ENCODE results near the gene BAHCC1.
"Not testable (repeated sequence)": the region's sequence is repeated elsewhere in the genome, so short reads cannot be mapped to it uniquely, and the experiment has no call there.

Gene BAHCC1

GRCh38 chr17:81354252-81354953, 40.9 kb upstream of the BAHCC1 start:
- Histone ChIP-seq H3K4me1 (ENCODE audit: insufficient read depth, low read length) (no peaks in the 10 kb centered on the region), H3K27ac (ENCODE audit: low read depth, low read length) (no peak overlapping the region), H3K4me3 (ENCODE audit: low read length) (no peak overlapping the region), H3K9ac (ENCODE audit: low read depth, low read length) (no peak overlapping the region), H3K36me3 (ENCODE audit: insufficient read depth, low read length) (no peaks in the 10 kb centered on the region), H3K9me3 (ENCODE audit: insufficient read depth, low read depth, low read length) (no peaks in the 10 kb centered on the region), H3K27me3 (ENCODE audit: insufficient read depth, low read length) (peaks cover 8% of the 10 kb centered on the region)
- WGBS: 83% methylated on average over 11 of the region's 14 CpGs

GRCh38 chr17:81354954-81355347, 40.3 kb upstream of the BAHCC1 start:
- Histone ChIP-seq H3K9me3 (ENCODE audit: insufficient read depth, low read depth, low read length) (no peaks in the 10 kb centered on the region), H3K4me3 (ENCODE audit: low read length) (no peak overlapping the region), H3K4me1 (ENCODE audit: insufficient read depth, low read length) (no peaks in the 10 kb centered on the region), H3K27ac (ENCODE audit: low read depth, low read length) (no peak overlapping the region), H3K27me3 (ENCODE audit: insufficient read depth, low read length) (peaks cover 3% of the 10 kb centered on the region; the same call in 1 of the 2 replicates), H3K9ac (ENCODE audit: low read depth, low read length) (no peak overlapping the region), H3K36me3 (ENCODE audit: insufficient read depth, low read length) (no peaks in the 10 kb centered on the region)
- 93% methylated on average over 9 of the region's 9 CpGs for WGBS

- H3K27ac ChIP-seq (ENCODE audit: low read depth, low read length): no peak overlapping the region
- no peak overlapping the region for H3K9ac ChIP-seq (ENCODE audit: low read depth, low read length)
- WGBS: 87% methylated on average over 8 of the region's 8 CpGs
Observed at GRCh38 chr17:81359218-81359617, 36.0 kb upstream of the BAHCC1 start.

DNA sequence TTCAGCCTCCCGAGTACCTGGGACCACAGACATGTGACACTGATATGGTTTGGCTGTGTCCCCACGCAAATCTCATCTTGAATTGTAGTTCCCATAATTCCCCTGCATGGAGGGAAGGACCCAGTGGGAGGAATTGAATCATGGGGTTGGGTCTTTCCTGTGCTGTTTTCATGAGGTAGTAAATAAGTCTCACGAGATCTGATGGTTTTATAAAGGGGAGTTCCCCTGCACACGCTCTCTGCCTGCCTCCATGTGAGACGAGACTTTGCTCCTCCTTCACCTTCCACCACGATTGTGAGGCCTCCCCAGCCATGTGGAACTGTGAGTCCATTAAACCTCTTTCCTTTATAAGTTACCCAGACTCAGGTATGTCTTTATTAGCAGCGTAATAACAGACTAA, 33.3 kb upstream of the BAHCC1 start:
- not testable (repeated sequence) for H3K27ac ChIP-seq (ENCODE audit: low read depth, low read length); H3K9ac ChIP-seq (ENCODE audit: low read depth, low read length); H3K4me1 ChIP-seq (ENCODE audit: insufficient read depth, low read length); H3K36me3 ChIP-seq (ENCODE audit: insufficient read depth, low read length); H3K4me3 ChIP-seq (ENCODE audit: low read length); H3K9me3 ChIP-seq (ENCODE audit: insufficient read depth, low read depth, low read length)
- 91% methylated on average over 7 of the region's 7 CpGs for WGBS
- H3K27me3 ChIP-seq (ENCODE audit: insufficient read depth, low read length): peaks cover 35% of the 10 kb centered on the region

More at GRCh38 chr17:81359218-81359617, 36.0 kb upstream of the BAHCC1 start:
- Histone ChIP-seq H3K27me3 (ENCODE audit: insufficient read depth, low read length) (peaks cover 10% of the 10 kb centered on the region), H3K9me3 (ENCODE audit: insufficient read depth, low read depth, low read length) (no peaks in the 10 kb centered on the region), H3K36me3 (ENCODE audit: insufficient read depth, low read length) (no peaks in the 10 kb centered on the region), H3K4me1 (ENCODE audit: insufficient read depth, low read length) (no peaks in the 10 kb centered on the region), H3K4me3 (ENCODE audit: low read length) (no peak overlapping the region)

DNA sequence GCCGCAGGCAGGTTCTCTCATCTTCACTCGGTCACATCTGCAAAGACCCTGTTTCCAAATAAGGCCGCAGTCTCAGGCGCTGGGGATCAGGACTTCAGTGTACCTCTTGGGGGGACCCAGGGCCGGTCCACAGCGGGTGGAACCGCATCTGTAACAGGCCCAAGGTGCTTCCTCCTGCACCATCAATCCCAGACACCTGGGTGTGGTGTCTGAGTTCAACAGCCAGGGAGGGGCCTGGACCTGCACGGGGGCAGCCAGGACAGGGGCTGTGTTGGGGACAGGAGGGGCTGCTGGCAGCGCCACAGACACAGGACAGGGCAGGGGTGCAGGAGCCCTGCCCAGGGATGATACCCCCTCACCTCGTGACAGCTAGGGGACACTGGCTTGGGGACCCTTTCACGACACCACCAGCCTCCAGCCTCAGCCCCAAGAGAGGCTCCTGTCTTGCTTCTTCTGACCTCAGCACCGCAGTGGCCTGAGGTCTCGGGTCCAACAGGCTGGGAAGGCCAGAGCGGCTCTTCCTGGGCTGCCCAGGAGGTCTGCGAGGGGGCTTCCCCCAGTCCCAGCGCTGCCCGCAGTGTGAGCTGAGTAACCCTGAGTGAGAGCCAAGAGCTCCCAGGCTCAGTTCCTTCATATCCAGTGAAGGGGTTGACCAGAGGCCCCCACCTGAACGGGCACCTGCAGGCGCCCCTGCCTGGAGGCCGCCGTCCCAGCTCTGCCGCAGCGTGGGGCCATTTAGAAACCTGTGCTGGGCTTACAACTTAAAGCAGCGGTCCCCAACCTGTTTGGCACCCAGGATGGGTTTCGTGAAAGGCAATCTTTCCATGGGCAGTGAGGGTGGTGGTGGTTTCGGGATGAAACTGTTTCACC, 30.7 kb upstream of the BAHCC1 start:
- H3K9ac ChIP-seq (ENCODE audit: low read depth, low read length): no peak overlapping the region
- peak overlapping the region; percentile 39 for H3K4me3 ChIP-seq (ENCODE audit: low read length)
- no peaks in the 10 kb centered on the region for H3K9me3 ChIP-seq (ENCODE audit: insufficient read depth, low read depth, low read length)
- no peaks in the 10 kb centered on the region for H3K36me3 ChIP-seq (ENCODE audit: insufficient read depth, low read length)
- H3K27me3 ChIP-seq (ENCODE audit: insufficient read depth, low read length): peaks cover 32% of the 10 kb centered on the region
- no peaks in the 10 kb centered on the region; the same call in 1 of the 2 replicates for H3K4me1 ChIP-seq (ENCODE audit: insufficient read depth, low read length)
- no peak overlapping the region for H3K27ac ChIP-seq (ENCODE audit: low read depth, low read length)
- WGBS: 71% methylated on average over 26 of the region's 26 CpGs

DNA sequence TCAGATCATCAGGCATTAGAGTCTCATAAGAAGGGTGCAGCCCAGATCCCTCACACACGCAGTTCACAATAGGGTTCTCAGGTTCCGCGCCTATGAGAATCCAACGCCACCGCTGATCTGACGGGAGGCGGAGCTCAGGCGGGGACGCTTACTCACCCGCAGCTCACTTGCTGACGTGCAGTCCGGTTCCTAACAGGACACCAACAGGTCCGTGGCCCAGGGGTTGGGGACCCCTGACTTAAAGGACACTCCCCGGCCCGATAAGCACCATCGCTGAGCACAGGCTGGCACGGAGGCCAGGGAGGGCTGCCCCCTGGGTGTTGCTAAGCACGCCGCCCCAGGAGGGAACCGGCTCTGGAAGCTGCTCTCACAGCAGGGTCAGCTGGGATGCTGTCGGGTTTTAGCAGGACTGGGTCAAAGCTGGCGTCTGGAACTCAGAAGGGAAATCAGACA, 30.1 kb upstream of the BAHCC1 start:
- 10% methylated on average over 22 of the region's 22 CpGs for WGBS
- peak overlapping the region; percentile 39 for H3K4me3 ChIP-seq (ENCODE audit: low read length)
- H3K27me3 ChIP-seq (ENCODE audit: insufficient read depth, low read length): peaks cover 32% of the 10 kb centered on the region
- no peaks in the 10 kb centered on the region; the same call in 1 of the 2 replicates for H3K4me1 ChIP-seq (ENCODE audit: insufficient read depth, low read length)
- H3K36me3 ChIP-seq (ENCODE audit: insufficient read depth, low read length): no peaks in the 10 kb centered on the region
- H3K9me3 ChIP-seq (ENCODE audit: insufficient read depth, low read depth, low read length): no peaks in the 10 kb centered on the region
- no peak overlapping the region for H3K9ac ChIP-seq (ENCODE audit: low read depth, low read length)
- no peak overlapping the region for H3K27ac ChIP-seq (ENCODE audit: low read depth, low read length)

DNA sequence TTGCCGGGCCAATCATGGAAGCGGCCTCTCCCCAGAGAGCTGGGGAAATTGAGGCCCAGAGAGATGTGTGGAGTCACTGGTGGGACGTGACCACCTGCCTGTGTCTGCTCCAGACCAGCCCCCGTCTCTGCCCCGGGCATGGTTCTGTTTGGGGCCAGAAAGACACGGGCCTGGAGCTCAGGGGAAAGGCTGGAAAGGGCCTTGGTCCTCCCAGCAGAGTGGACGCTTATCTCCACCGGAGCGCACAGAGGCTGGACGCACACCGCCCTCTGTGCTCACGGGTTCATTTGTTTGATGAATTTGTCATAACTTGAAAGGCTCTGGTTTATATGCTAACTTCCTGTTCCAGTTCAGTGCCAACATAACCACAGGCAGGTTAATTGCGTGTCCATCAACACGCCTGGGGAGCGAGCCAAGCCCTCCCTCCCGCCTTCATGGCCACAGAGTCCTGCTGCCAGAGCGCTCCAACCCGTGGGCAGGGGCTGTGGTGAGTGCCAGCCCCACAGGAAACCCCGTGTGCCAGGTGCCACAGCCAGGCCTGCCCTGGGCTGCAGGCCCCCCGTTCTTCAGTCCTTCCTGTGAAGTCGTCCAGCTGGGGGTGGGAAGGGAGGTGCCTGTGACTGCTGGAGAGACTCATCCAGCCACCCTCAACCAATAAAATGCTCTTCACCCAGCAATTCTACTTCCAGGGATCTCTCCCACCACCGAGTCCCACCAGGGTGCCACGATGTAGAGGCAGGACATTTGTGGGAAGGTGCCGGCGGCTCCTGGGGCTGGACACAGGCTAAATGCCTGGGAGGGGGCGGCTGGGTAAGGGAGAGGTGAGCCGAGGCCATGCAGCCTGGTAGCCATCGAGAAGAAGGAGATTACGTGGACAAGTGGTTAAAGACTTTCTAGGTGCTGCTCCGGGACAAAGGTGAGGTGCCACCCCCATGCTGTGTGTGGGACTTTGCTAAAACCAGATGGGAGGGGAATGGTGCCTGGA, 29.4 kb upstream of the BAHCC1 start:
- H3K9me3 ChIP-seq (ENCODE audit: insufficient read depth, low read depth, low read length): no peaks in the 10 kb centered on the region
- H3K27ac ChIP-seq (ENCODE audit: low read depth, low read length): no peak overlapping the region
- no peak overlapping the region for H3K9ac ChIP-seq (ENCODE audit: low read depth, low read length)
- H3K36me3 ChIP-seq (ENCODE audit: insufficient read depth, low read length): no peaks in the 10 kb centered on the region
- no peak overlapping the region for H3K4me3 ChIP-seq (ENCODE audit: low read length)
- no peaks in the 10 kb centered on the region; the same call in 1 of the 2 replicates for H3K4me1 ChIP-seq (ENCODE audit: insufficient read depth, low read length)
- peaks cover 32% of the 10 kb centered on the region for H3K27me3 ChIP-seq (ENCODE audit: insufficient read depth, low read length)
- WGBS: 87% methylated on average over 28 of the region's 30 CpGs

DNA sequence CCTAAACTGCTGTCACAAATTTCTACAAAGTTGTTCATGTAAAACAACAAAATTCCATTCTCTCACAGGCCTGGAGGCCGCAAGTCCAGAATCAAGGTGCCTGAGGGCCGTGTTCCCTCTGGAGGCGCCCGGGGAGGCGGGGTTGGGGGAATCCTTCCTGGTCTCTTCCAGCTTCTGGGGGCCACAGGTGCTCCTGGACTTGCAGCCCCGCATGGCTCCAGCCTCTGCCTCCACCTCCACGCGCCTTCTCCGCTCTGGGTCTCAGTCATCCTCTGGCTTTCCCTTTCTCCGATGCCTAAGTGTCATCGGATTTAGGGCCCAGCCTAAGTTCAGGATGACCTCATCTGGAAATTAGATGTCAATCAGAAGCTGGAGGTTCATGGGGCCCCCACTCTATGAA, 28.6 kb upstream of the BAHCC1 start:
- Histone ChIP-seq H3K36me3 (ENCODE audit: insufficient read depth, low read length) (no peaks in the 10 kb centered on the region), H3K4me1 (ENCODE audit: insufficient read depth, low read length) (no peaks in the 10 kb centered on the region; the same call in 1 of the 2 replicates), H3K9ac (ENCODE audit: low read depth, low read length) (no peak overlapping the region), H3K27me3 (ENCODE audit: insufficient read depth, low read length) (peaks cover 32% of the 10 kb centered on the region), H3K27ac (ENCODE audit: low read depth, low read length) (no peak overlapping the region), H3K4me3 (ENCODE audit: low read length) (no peak overlapping the region), H3K9me3 (ENCODE audit: insufficient read depth, low read depth, low read length) (no peaks in the 10 kb centered on the region)
- 93% methylated on average over 11 of the region's 11 CpGs for WGBS

GRCh38 chr17:81367171-81367570, 28.1 kb upstream of the BAHCC1 start:
- WGBS: 86% methylated on average over 12 of the region's 12 CpGs

DNA sequence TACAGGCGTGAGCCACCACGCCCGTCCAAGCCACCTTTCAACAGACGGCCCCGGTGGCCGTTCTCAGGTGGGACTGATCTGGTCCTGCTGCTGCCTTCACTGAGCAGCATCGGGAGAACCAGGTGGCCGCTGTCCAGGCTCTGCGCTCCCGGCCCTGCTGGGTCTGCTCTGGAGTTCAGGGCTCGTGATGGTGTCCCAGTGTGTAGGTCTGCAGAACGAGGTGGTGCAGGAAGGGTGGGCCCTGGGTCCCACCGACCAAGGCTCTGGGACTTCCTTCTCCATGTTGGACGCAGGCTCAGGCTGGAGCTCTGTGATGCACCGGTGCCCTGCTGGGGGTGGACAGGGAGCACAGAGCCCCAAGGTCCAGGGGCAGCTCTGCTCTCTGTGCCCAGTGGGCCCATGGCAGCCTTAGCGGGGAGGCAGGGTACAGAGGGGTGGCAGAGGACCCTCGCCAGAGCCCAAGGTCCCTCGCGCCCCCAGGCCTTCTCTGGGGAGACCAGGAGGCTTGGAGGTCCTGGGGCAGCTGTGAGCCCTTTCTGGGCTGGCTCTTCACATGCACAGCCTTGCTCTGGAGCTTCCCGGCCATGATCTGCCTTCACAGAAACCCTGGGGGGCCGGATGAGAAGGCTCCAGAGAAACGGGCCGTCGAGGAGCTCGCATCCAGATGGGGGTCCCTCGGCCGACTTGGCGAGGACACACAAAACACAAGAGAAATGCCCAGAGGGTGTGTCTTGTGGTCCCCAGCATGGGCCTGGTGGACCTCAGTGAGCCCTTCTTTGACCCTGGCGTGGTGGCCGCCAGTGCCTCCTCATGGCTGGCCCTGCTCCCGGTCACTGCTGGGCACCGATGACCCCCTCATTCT, 26.9 kb upstream of the BAHCC1 start:
- 92% methylated on average over 32 of the region's 32 CpGs for WGBS
- peaks cover 29% of the 10 kb centered on the region for H3K27me3 ChIP-seq (ENCODE audit: insufficient read depth, low read length)
- H3K9ac ChIP-seq (ENCODE audit: low read depth, low read length): no peak overlapping the region
- H3K4me3 ChIP-seq (ENCODE audit: low read length): no peak overlapping the region
- no peak overlapping the region for H3K27ac ChIP-seq (ENCODE audit: low read depth, low read length)
- H3K4me1 ChIP-seq (ENCODE audit: insufficient read depth, low read length): no peaks in the 10 kb centered on the region; the same call in 1 of the 2 replicates
- H3K36me3 ChIP-seq (ENCODE audit: insufficient read depth, low read length): no peaks in the 10 kb centered on the region
- H3K9me3 ChIP-seq (ENCODE audit: insufficient read depth, low read depth, low read length): no peaks in the 10 kb centered on the region

More at GRCh38 chr17:81367171-81367570, 28.1 kb upstream of the BAHCC1 start:
- Histone ChIP-seq H3K27ac (ENCODE audit: low read depth, low read length) (no peak overlapping the region), H3K4me1 (ENCODE audit: insufficient read depth, low read length) (no peaks in the 10 kb centered on the region; the same call in 1 of the 2 replicates), H3K27me3 (ENCODE audit: insufficient read depth, low read length) (peaks cover 32% of the 10 kb centered on the region), H3K9me3 (ENCODE audit: insufficient read depth, low read depth, low read length) (no peaks in the 10 kb centered on the region), H3K4me3 (ENCODE audit: low read length) (no peak overlapping the region), H3K36me3 (ENCODE audit: insufficient read depth, low read length) (no peaks in the 10 kb centered on the region), H3K9ac (ENCODE audit: low read depth, low read length) (no peak overlapping the region)

Data from HUES64 (cell line).